ENCODE measurements around the gene FEN1.

Gene FEN1

DNA sequence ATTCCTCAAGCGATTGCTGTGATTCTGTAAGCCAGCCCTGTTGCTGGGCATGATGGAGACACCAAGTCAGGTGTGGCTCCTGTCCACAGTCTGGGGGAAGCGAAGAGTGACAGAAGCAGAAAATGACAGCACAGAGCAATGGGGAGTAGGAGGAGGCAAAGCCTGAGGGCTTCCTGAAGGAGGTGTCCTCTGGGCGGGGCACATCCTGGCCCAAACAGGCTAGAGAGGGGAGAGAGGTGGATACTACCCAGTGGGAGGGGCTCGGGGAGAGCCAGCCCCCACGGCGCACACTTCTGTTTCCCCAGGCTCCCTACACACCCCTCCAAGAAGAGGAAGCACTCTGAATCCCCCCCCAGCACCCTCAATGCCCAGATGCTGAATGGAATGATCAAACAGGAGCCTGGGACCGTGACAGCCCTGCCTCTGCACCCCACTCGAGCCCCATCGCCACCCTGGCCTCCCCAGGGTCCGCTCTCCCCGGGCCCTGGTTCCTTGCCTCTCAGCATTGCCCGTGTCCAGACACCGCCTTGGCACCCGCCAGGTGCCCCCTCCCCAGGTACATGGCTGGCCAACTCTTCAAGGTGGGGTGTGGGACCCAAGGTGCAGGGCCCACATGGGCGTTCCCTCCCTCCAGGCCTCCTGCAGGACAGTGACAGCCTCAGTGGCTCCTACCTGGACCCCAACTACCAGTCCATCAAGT, 21.4 kb upstream of the FEN1 start:
- H3K18ac ChIP-seq (ENCODE audit: low read length), result peak overlapping the region; percentile 95
- peak overlapping the region; percentile 94 for H2BK12ac ChIP-seq (ENCODE audit: low read length)
- H3K27me3 ChIP-seq (ENCODE audit: control insufficient read depth in 3 of 3, insufficient read depth in 3 of 3, low read depth in 1 of 3, low read length in 3 of 3), result no peaks in the 10 kb centered on the region
- no peak overlapping the region for H2AFZ ChIP-seq (ENCODE audit: low read length)
- peaks cover 3% of the 10 kb centered on the region for H3K79me1 ChIP-seq (ENCODE audit: low read depth, low read length)
- no peak overlapping the region for H3K4ac ChIP-seq (ENCODE audit: low read length)
- peak overlapping the region; percentile 89 for H4K91ac ChIP-seq (ENCODE audit: low read depth, low read length, poor library complexity)
- no CpG with 5 or more reads among the region's 15 CpGs for WGBS, 2 donors (ENCODE audit: extremely low coverage in 2 of 2, insufficient read length in 2 of 2, insufficient replicate concordance in 1 of 2)
- peaks cover 32% of the 10 kb centered on the region in 2 donors for H3K4me1 ChIP-seq (ENCODE audit: control insufficient read depth in 2 of 2, insufficient read depth in 1 of 2, low read depth in 1 of 2, low read length in 2 of 2)
- peak overlapping the region; percentile 82 for H2AK5ac ChIP-seq (ENCODE audit: low read depth, low read length)
- H3K9ac ChIP-seq (ENCODE audit: low read depth, low read length, poor library complexity), result peak overlapping the region; percentile 44
- H3K27ac ChIP-seq (replicated peaks; ENCODE audit: low read length), result peak overlapping the region; percentile 45
- peak overlapping the region; percentile 93 for H2BK5ac ChIP-seq (ENCODE audit: low read length)
- no peak for DNase-seq (ENCODE audit: low spot score)
- H3K14ac ChIP-seq (ENCODE audit: low read length), result peak overlapping the region; percentile 25
- no peaks in the 10 kb centered on the region for H3K9me3 ChIP-seq (replicated peaks in 1 of 2; ENCODE audit: control insufficient read depth in 2 of 2, insufficient read depth in 1 of 2, low read depth in 1 of 2, low read length in 2 of 2)
- no peak overlapping the region for H3K4me3 ChIP-seq (ENCODE audit: low read length in 2 of 2)
- no peak overlapping the region for H4K8ac ChIP-seq (ENCODE audit: low read depth, low read length)
- H3K23ac ChIP-seq (ENCODE audit: low read depth, low read length, poor library complexity), result peak overlapping the region; percentile 89
- no peaks in the 10 kb centered on the region for H3K36me3 ChIP-seq (replicated peaks in 1 of 2; ENCODE audit: control insufficient read depth in 2 of 2, insufficient read depth in 2 of 2, low read length in 2 of 2)
- H3K4me2 ChIP-seq (ENCODE audit: insufficient read depth, low read length, poor library complexity, severe bottlenecking), result no peak overlapping the region
- H2BK15ac ChIP-seq (ENCODE audit: low read length), result peak overlapping the region; percentile 99
- H2BK120ac ChIP-seq (ENCODE audit: low read depth, low read length), result peak overlapping the region; percentile 72

DNA sequence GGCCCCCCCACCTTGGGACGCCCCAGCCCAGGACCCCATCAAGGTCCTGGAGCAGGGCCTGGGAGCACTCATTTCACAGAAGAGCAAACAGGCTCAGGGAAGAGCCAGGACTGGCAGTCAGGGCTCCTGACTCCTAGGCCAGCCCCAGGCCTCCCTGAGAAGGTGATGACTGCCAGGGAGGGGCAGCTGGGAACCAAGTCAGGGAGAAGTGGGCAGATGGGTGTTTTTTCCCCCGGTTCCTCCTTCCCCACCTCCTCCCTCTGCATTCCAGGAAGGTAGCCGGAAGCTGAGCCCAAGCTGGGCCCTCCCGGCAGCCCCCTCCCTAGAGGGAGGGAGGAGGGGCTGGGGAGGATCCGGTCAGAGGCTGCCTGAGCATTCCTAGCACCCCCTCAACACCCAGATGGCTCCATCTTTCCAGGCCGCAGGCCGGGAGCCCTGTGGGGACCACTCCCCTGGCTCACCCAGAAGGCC, 20.7 kb upstream of the FEN1 start:
- peak overlapping the region; percentile 45 for H3K27ac ChIP-seq (replicated peaks; ENCODE audit: low read length)
- no peak for DNase-seq (ENCODE audit: low spot score)
- no CpG with 5 or more reads among the region's 7 CpGs for WGBS, 2 donors (ENCODE audit: extremely low coverage in 2 of 2, insufficient read length in 2 of 2, insufficient replicate concordance in 1 of 2)

DNA sequence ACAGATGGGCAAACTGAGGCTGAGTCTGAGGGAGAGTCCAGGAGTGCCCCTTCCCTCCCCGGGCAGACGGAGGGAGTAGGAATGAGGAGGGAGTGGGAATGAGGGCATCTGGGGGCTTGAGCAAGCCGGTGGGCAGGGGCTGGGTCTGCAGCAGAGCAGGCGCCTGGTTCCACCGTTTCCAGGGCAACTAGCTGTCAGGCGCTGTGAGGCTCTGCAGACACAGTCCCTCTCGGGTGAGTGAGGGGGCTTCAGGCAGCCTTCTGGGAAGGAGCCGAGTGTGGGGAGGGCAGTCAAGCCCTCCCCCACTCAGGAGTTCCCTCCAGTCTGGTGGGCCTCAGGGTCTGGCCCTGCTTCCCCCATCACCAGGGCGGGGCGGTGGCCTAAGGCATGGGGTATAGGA, 19.4 kb upstream of the FEN1 start:
- Histone ChIP-seq H2BK15ac (ENCODE audit: low read length) (no peak overlapping the region), H3K4me3 (ENCODE audit: low read length in 2 of 2) (no peak overlapping the region), H3K14ac (ENCODE audit: low read length) (peak overlapping the region; percentile 21), H3K27me3 (ENCODE audit: control insufficient read depth in 3 of 3, insufficient read depth in 3 of 3, low read depth in 1 of 3, low read length in 3 of 3) (no peaks in the 10 kb centered on the region), H2BK120ac (ENCODE audit: low read depth, low read length) (no peak overlapping the region), H2BK5ac (ENCODE audit: low read length) (no peak overlapping the region), H3K9me3 (replicated peaks in 1 of 2; ENCODE audit: control insufficient read depth in 2 of 2, insufficient read depth in 1 of 2, low read depth in 1 of 2, low read length in 2 of 2) (peaks cover 0 to 2% of the 10 kb centered on the region in 2 donors), H3K9ac (ENCODE audit: low read depth, low read length, poor library complexity) (no peak overlapping the region), H3K79me1 (ENCODE audit: low read depth, low read length) (peaks cover 3% of the 10 kb centered on the region), H3K27ac (replicated peaks; ENCODE audit: low read length) (no peak overlapping the region), H3K23ac (ENCODE audit: low read depth, low read length, poor library complexity) (no peak overlapping the region), H3K4ac (ENCODE audit: low read length) (no peak overlapping the region), H3K4me2 (ENCODE audit: insufficient read depth, low read length, poor library complexity, severe bottlenecking) (peak overlapping the region; percentile 18), H3K4me1 (ENCODE audit: control insufficient read depth in 2 of 2, insufficient read depth in 1 of 2, low read depth in 1 of 2, low read length in 2 of 2) (peaks cover 32% of the 10 kb centered on the region in 2 donors), H2AK5ac (ENCODE audit: low read depth, low read length) (peak overlapping the region; percentile 75), H3K18ac (ENCODE audit: low read length) (peak overlapping the region; percentile 78), H4K91ac (ENCODE audit: low read depth, low read length, poor library complexity) (no peak overlapping the region), H4K8ac (ENCODE audit: low read depth, low read length) (no peak overlapping the region), H3K36me3 (replicated peaks in 1 of 2; ENCODE audit: control insufficient read depth in 2 of 2, insufficient read depth in 2 of 2, low read length in 2 of 2) (peaks cover 0 to 5% of the 10 kb centered on the region in 2 donors), H2AFZ (ENCODE audit: low read length) (no peak overlapping the region), H2BK12ac (ENCODE audit: low read length) (peak overlapping the region; percentile 30)
- no CpG with 5 or more reads among the region's 10 CpGs for WGBS, 2 donors (ENCODE audit: extremely low coverage in 2 of 2, insufficient read length in 2 of 2, insufficient replicate concordance in 1 of 2)
- DNase-seq (ENCODE audit: low spot score), result no peak

More for the DNA sequence above, 20.7 kb upstream of the FEN1 start:
- no peaks in the 10 kb centered on the region for H3K36me3 ChIP-seq (replicated peaks in 1 of 2; ENCODE audit: control insufficient read depth in 2 of 2, insufficient read depth in 2 of 2, low read length in 2 of 2)
- H3K18ac ChIP-seq (ENCODE audit: low read length), result peak overlapping the region; percentile 95
- no peak overlapping the region for H3K4me2 ChIP-seq (ENCODE audit: insufficient read depth, low read length, poor library complexity, severe bottlenecking)
- peak overlapping the region; percentile 89 for H4K91ac ChIP-seq (ENCODE audit: low read depth, low read length, poor library complexity)
- H3K4me3 ChIP-seq (ENCODE audit: low read length in 2 of 2), result no peak overlapping the region
- H3K4me1 ChIP-seq (ENCODE audit: control insufficient read depth in 2 of 2, insufficient read depth in 1 of 2, low read depth in 1 of 2, low read length in 2 of 2), result peaks cover 32% of the 10 kb centered on the region in 2 donors
- peak overlapping the region; percentile 44 for H3K9ac ChIP-seq (ENCODE audit: low read depth, low read length, poor library complexity)
- no peaks in the 10 kb centered on the region for H3K27me3 ChIP-seq (ENCODE audit: control insufficient read depth in 3 of 3, insufficient read depth in 3 of 3, low read depth in 1 of 3, low read length in 3 of 3)
- H2BK120ac ChIP-seq (ENCODE audit: low read depth, low read length), result peak overlapping the region; percentile 72
- peak overlapping the region; percentile 82 for H2AK5ac ChIP-seq (ENCODE audit: low read depth, low read length)
- peak overlapping the region; percentile 99 for H2BK15ac ChIP-seq (ENCODE audit: low read length)
- H3K9me3 ChIP-seq (replicated peaks in 1 of 2; ENCODE audit: control insufficient read depth in 2 of 2, insufficient read depth in 1 of 2, low read depth in 1 of 2, low read length in 2 of 2), result no peaks in the 10 kb centered on the region
- no peak overlapping the region for H2BK12ac ChIP-seq (ENCODE audit: low read length)
- H2AFZ ChIP-seq (ENCODE audit: low read length), result peak overlapping the region; percentile 36
- no peak overlapping the region for H3K14ac ChIP-seq (ENCODE audit: low read length)
- peak overlapping the region; percentile 17 for H3K4ac ChIP-seq (ENCODE audit: low read length)
- H2BK5ac ChIP-seq (ENCODE audit: low read length), result peak overlapping the region; percentile 93
- peaks cover 3% of the 10 kb centered on the region for H3K79me1 ChIP-seq (ENCODE audit: low read depth, low read length)
- H3K23ac ChIP-seq (ENCODE audit: low read depth, low read length, poor library complexity), result peak overlapping the region; percentile 89
- H4K8ac ChIP-seq (ENCODE audit: low read depth, low read length), result no peak overlapping the region

DNA sequence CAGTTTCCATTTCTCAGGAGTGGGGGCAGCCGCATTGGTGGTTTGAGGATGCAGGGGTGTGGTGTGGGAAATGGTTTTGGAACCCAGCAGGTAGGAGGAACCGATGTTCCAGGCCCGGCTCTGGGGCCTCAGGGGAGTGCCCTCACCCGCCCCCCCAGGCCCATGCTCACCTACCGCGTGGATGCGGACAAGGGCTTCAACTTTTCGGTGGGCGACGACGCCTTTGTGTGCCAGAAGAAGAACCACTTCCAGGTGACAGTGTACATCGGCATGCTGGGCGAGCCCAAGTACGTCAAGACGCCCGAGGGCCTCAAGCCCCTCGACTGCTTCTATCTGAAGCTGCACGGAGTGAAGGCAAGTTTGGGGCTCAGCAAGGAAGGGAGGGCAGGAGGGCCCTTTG, 18.9 kb upstream of the FEN1 start:
- no peak overlapping the region for H4K8ac ChIP-seq (ENCODE audit: low read depth, low read length)
- no peak overlapping the region for H3K23ac ChIP-seq (ENCODE audit: low read depth, low read length, poor library complexity)
- peaks cover 31 to 32% of the 10 kb centered on the region in 2 donors for H3K4me1 ChIP-seq (ENCODE audit: control insufficient read depth in 2 of 2, insufficient read depth in 1 of 2, low read depth in 1 of 2, low read length in 2 of 2)
- no peak overlapping the region for H3K4ac ChIP-seq (ENCODE audit: low read length)
- H3K18ac ChIP-seq (ENCODE audit: low read length), result peak overlapping the region; percentile 64
- DNase-seq (ENCODE audit: low spot score), result no peak
- H2AFZ ChIP-seq (ENCODE audit: low read length), result no peak overlapping the region
- no peak overlapping the region for H2BK12ac ChIP-seq (ENCODE audit: low read length)
- no peak overlapping the region for H3K4me3 ChIP-seq (ENCODE audit: low read length in 2 of 2)
- H2AK5ac ChIP-seq (ENCODE audit: low read depth, low read length), result peak overlapping the region; percentile 75
- peaks cover 0 to 5% of the 10 kb centered on the region in 2 donors for H3K36me3 ChIP-seq (replicated peaks in 1 of 2; ENCODE audit: control insufficient read depth in 2 of 2, insufficient read depth in 2 of 2, low read length in 2 of 2)
- no peak overlapping the region for H2BK120ac ChIP-seq (ENCODE audit: low read depth, low read length)
- no peak overlapping the region for H3K9ac ChIP-seq (ENCODE audit: low read depth, low read length, poor library complexity)
- WGBS, 2 donors (ENCODE audit: extremely low coverage in 2 of 2, insufficient read length in 2 of 2, insufficient replicate concordance in 1 of 2), result no CpG with 5 or more reads among the region's 18 CpGs
- H2BK5ac ChIP-seq (ENCODE audit: low read length), result no peak overlapping the region
- H3K4me2 ChIP-seq (ENCODE audit: insufficient read depth, low read length, poor library complexity, severe bottlenecking), result no peak overlapping the region
- H2BK15ac ChIP-seq (ENCODE audit: low read length), result no peak overlapping the region
- H3K9me3 ChIP-seq (replicated peaks in 1 of 2; ENCODE audit: control insufficient read depth in 2 of 2, insufficient read depth in 1 of 2, low read depth in 1 of 2, low read length in 2 of 2), result peaks cover 0 to 2% of the 10 kb centered on the region in 2 donors
- no peaks in the 10 kb centered on the region for H3K27me3 ChIP-seq (ENCODE audit: control insufficient read depth in 3 of 3, insufficient read depth in 3 of 3, low read depth in 1 of 3, low read length in 3 of 3)
- no peak overlapping the region for H3K14ac ChIP-seq (ENCODE audit: low read length)
- no peak overlapping the region for H4K91ac ChIP-seq (ENCODE audit: low read depth, low read length, poor library complexity)
- H3K79me1 ChIP-seq (ENCODE audit: low read depth, low read length), result peaks cover 3% of the 10 kb centered on the region
- H3K27ac ChIP-seq (replicated peaks; ENCODE audit: low read length), result no peak overlapping the region

All from neuronal stem cell (in vitro differentiated cells).